DMS79 treated with DMSO at 0.1 percent for 48 hours (cell line): ENCODE data around the gene CAMK2N2.
A peak's percentile ranks its signal among the peaks of the same experiment; 100 is the strongest.
"Not testable (repeated sequence)": the region's sequence is repeated elsewhere in the genome, so short reads cannot be mapped to it uniquely, and the experiment has no call there.

Experiments
- DNase-seq: peaks from one replicate; lab custom pipeline; 2025; lab: John Stamatoyannopoulos, UW

Gene CAMK2N2

DNA sequence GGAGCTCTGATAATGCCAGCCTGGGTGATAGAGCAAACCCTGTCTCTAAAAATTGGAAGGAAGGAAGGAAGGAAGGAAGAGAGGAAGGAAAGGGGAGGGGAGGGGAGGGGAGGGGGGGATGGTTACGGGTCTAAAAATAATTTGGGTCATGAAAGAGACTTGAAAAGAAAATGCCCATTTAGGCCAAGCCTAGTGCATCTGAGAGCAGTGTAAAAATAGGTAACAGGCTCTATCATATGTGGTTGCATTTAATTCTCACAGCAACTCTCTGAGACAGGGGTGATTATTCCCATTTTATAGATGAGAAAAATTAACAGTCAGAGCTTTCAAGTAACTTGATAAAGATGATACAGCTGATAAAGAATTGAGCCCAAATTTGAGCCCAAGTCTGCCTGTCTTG is 10.9 kb upstream of the CAMK2N2 start:
- DNase-seq, result no peak

DNA sequence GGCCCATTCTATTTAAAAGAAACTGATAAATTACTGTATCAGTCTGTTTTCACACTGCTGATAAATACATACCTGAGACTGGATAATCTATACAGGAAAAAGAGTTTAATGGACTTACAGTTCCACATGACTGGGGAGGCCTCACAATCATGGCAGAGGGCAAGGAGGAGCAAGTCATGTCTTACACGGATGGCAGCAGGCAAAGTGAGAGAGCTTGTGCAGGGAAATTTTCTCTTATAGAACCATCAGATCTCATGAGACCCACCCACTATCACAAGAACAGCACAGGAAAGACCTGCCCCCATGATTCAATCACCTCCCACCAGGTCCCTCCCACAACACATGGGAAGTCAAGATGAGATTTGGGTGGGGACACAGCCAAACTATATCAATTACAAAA is 5.9 kb upstream of the CAMK2N2 start:
- not testable (repeated sequence) for DNase-seq

DNA sequence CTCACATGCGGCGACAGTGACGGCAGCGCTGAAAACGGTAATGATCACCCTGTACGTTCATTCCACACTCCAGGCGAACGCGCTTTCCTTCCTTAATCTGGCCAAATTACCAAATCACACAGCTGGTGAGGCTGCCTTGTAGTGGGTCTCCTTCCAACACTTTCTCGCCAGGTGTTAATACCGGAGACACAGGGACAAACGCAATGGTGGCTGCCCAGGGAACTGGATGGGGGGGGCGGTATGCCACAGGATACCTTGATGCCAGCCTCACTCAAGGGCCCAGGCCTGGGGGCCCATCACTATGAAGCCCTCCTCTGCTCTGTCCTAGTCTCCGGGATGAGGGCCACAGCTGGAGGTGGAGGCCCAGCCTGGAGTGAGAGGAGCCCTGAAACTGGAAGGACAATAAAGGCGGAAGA is 1.4 kb upstream of the CAMK2N2 start:
- DNase-seq, result no peak

DNA sequence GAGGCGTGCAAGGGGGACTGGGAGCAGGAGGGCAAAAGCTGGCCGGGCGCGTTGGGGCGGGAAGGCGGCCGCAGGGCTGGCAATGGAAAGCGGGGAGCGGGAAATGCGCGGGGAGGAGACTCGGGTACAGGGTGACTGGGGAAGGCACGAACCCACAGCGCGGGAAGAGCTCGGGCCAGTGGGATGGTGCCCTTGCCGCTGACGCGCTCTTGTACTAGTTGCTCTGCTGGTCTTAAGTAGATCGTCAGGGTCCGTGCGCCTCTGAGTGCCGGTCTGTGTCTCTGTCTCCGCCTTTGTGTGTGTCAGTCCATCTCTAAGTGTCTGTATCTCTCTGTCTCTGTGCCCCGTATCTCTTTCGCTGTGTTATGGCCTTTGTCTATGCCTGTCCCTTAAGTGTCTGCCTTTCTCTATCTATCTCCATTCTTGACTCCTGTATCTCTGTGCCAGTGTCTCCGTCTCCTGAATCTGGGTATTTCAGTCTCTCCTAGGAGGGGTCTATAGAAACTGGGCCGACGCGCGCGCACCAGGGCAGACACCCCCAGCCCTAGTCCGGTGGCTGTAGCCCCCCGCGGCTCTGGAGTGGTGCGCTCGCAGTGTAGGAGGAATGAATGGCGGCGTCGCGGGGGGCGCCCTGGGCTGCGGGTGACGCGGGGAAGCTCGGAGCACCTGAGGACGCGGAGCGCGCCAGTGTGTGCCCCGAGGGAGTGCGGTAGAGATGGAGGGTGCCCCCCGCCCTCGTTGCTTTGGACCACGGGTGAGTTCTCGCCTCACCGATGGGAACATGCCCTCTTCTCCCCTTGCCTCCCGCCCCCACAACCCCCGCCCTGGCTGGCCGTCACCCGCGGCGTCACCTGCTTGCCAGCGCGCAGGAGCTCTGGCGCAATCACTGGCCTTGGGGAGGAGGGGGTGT is 756 bp upstream of the CAMK2N2 start:
- DNase-seq, result peak; percentile 82

DNA sequence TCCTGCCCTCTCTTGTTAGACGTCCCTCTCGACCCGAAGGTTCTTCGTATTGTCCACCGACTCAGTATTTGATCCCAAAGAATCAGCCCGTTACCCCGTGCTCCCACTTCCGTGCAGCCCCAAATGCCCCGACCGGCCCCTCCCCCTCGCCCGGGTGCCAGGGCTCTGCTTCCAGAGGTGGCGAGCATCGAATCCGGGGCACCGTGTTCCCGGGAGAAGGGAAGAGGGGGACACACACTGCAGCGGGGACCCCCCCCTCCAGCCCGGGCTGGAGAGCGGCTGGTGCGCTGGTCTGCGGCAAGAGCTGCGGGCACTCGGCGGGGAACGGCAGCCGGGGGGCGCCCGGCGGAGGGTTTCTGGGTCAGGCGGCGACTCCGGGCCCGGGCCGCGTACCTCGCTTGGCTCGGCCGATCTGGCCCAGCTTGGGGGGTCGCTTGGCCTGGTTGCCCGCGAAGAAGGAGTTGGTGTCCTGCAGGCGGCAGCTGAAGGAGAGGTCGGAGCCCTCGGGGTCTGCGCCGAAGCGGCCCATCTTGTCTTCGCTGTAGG is 556 bp downstream of the CAMK2N2 start:
- no peak for DNase-seq

DNA sequence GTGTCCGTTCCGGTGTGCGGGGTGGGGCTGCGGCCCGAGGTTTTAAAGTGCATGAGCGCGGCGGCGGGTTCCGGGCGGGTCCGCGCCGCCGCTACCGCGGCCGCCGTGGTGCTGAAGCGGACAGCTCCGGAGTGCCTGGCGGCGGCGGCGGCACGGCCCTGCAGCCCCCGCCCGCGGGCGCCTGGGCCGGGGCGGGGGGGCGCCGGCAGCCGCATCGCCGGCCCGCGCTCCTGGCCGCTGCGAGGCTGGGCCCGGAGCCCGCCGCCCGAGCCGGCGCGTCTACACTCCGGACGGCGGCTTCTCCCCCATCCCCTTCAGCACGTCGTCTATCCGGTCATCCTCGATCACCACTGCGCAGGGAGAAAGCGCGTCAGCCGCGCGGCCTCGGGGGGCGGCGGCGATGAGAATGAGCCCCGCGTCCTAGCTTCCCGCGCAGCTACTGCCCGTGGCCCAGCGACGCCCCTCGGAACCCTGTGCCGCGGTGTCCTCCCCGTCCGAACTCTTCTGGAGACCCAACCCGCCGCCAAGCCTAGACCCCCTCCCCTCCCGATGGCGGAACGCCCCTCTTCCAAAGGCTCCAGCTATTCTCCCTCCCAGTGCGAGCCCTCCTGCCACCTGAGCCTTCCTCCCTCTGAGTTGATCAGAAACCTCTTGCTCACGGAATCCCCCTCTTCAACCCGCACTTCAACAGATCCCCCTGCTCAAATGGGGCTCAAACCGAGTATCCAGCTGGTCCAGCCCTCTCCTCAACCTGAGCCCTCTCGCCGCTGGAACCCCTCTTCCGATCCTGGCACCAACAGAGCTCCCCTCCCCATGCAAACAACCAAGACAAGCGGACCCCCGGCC is 1.3 kb downstream of the CAMK2N2 start:
- peak; percentile 24 for DNase-seq

DNA sequence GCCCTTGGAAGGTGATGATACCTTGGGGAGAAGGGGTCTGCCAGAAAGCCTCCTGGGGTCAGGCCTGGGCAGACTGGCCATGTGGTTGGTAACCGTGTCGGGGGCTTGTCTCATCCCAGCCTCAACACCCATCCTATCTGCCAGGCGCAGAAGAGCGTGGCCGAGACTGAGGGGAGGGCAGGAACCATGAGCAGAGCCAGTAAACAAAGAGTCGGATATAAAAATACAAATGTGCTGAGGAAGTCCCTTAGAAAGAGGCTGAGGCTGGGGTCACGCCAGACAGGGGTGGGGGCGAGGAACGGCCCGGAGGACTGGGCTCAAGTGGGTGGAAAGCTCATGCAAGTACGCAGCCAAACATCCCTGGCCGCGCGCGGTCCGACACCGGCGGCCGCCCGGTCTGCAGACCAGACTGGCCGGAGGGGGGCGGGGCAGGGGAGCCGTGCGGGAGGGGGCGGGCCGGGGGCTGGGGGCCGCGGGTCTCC is 1.9 kb downstream of the CAMK2N2 start:
- peak; percentile 9 for DNase-seq

DNA sequence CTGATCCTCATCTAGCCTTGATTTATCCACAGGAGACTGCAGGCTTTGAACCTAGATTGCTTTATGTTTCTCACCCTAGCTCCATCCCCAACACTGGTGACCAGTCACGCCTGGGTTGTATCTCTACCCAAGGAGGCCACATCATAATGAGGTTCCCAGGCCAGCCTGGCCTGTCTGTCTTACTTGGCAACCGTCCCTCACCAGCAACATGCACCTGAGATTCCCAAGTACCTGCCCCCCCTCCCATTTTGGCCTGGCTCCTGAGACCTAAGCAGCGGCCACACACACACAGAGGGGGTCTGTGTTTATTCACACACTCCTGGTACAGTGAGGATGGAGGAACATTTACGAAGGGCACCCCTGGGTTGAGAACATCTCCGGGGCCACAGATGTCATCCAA is 2.4 kb downstream of the CAMK2N2 start:
- no peak for DNase-seq

DNA sequence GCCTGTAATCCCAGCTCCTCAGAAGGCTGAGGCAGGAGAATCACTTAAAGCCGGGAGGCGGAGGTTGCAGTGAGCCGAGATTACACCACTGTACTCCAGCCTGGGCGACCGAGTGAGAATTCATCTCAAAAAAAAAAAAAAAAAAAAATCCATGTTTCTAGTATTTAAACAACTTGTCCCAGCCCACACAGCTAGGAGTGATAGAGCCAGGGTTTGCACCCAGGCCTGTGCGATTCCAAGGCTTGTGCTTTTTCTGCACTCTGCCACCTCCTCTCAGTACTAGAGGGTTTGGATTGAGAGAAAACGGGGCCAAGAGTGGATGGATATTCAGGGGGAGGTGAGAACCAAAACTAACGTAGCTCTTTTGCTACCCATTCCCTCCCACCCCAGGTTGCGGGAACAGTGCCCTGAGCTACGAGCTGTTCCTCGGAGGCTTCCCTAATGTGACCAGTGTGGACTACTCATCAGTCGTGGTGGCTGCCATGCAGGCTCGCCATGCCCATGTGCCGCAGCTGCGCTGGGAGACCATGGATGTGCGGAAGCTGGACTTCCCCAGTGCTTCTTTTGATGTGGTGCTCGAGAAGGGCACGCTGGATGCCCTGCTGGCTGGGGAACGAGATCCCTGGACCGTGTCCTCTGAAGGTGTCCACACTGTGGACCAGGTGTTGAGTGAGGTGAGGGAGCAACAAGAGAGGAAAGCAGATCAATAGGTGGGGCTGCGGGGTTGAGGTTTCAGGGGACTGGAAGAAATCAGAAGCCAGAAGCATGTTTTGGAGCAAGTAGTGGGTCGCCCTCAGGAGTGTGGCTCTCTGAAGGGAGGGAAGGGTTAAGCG is 4.1 kb downstream of the CAMK2N2 start:
- DNase-seq, result no peak

DNA sequence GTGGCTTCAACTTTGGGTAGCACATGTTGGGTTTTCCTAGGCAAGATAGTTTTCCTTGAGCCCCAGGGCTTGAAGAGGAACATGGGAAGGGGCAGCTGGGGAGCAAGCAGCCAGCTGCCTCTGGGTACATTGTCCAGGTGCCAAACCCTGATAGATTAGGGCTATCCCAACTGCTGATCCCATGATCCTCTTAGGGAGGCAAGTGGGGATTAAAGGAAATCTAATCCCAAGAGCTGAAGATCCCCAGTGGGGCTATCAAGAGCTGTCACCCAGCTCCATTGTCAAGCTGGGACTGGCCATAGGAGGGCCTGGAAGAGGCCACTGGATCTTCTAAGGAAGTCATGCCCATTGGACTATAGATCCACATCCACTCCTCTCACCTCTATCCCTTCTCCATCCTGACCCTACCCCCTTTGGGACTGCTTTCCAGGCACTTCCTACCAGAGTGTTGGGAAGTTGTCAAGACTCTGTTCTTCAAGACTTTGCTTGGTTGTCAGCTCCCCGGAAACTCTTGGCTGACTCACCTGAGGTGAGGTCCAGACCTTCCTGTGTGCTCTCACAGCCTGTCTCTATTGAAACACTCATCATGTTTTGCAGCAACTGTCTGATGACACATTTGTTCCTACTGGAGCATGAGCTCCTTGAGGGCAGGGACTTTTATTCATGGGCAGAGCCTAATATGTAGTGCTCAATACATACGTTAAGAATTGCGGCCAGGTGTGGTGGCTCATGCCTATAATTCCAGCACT is 5.9 kb downstream of the CAMK2N2 start:
- DNase-seq, result no peak

DNA sequence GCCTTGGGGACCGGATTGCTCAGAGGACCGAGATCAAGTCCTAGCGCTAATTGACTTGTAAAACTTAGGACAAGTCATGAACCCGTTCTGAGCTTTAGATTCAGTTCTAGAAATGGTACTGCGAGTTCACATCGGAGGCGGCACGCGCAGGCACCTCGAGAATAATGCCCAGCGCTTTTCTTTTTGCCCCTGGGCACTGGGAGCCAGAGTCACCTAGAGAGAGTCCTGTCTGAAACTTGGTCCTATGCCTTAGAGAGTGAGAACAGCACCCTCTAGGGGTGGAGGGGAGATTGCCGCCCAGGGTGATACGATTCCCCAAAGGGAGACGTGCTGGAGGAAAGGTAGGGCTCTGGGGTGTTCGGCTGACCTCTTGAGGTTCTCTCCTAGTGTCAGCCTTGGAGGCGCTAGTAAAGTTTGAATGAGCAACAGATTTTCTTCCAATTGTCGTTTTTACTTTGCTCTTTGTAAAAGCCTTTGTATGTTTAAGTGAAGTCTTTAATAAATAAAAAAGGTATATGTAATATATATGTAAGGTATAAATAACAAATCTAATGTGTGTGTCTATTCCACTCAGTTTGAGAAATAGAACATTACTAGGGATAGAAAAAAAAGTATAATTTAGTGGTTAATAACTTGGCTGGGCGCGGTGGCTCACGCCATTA is 11.1 kb downstream of the CAMK2N2 start:
- peak; percentile 96 for DNase-seq

DNA sequence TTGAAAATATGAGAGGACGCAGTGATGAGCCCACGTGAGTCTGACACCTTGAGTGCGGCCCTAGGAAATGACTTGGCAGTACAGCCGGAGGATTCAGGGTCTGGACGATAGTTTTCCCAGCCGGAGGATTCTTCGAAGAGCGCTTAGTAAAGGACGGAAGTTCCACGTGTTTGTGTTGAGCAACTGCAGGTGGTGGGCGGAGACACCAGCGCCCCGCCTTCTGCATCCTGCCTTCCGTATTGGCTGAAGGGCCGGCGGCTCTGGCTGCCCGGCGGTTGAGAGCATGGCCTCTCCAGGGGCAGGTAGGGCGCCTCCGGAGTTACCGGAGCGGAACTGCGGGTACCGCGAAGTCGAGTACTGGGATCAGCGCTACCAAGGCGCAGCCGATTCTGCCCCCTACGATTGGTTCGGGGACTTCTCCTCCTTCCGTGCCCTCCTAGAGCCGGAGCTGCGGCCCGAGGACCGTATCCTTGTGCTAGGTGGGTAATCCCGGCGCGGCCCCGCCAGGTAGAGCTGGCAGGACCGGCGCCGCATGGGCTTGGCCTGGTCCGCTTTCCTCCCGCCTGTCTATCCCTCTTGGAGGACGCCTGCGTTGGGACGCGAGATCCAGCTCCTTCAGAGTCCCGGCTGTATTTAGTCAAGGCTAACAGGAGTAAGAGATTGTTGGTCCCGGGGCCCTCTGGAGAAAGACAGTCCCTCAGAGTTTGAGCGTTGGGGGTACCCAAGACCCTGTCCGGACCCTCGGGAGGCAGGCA is 11.8 kb downstream of the CAMK2N2 start, which contains the start of gene EEF1AKMT4:
TSS of gene EEF1AKMT4 (plus strand) at position 261 of the 755 bp plus-strand sequence. CDS start at position 284, 23 bp downstream.
- DNase-seq, result peak; percentile 97

DNA sequence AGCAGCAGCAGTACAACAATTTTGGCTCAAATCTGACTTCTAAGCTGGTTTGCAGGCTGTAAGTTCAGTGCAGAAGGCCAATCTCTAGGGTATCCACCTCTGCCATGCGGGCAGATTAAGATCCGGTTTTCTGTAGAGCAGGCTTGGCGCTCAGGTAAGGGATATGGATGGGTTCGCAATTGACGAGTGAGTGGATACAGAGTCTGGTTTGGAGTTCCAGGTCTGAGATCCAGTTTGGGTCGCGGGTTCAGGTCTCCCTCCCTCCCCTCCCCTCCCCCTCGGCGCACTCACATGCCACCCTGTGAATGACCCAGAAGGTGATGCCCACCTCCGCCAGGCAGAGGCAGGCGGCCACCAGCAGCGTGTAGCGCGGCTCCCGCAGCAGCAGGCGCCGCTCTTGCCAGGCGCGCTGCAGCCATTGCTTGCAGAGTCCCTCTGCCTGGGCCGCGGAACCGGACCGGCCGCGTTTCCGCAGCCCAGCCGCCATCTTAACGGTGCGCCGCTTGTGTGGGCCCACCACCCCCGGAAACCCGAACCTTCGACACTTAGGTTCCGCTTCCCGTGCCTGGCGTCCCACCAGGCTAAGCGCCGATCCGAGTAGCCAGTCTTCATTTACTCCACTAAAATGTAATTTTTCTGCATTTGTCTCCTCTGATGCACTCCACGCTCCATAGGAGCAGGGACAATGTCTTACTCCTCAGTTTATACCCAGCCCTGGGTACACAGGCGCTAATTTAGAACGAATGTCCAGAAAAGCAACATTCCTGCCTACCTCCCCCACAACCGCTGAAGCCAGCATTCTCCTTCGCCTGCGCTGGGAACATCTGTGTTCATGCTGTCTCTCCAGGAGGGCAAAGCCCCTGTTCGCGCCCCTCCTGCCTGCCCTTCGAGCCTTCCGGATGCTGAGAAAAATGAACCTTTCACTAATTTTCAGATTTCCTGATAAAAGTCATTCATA is 12.6 kb downstream of the CAMK2N2 start, which contains the start of gene ALG3:
TSS of gene ALG3 (minus strand) at position 509 of the 958 bp plus-strand sequence. CDS start at position 487, 22 bp downstream.
- DNase-seq, result peak; percentile 77

DNA sequence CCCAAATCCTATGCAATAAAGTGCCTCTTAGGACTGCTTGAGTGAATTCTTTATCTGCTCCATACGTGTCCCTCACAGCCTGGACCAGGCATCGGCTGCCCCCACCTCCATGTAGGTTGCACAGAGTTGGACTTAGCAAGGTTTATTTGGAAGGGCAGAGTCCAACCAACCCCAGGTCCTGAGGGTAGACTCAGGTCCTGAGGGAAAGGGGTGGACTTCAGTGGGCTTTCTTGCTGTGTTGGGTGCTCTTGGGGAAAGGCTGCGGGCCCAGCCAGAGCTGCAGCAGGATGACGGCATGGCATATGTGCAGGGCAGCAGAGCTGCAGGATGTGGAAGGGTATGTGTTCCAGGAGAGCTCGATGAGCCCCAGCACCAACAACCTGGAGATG is 19.1 kb downstream of the CAMK2N2 start:
- no peak for DNase-seq

DNA sequence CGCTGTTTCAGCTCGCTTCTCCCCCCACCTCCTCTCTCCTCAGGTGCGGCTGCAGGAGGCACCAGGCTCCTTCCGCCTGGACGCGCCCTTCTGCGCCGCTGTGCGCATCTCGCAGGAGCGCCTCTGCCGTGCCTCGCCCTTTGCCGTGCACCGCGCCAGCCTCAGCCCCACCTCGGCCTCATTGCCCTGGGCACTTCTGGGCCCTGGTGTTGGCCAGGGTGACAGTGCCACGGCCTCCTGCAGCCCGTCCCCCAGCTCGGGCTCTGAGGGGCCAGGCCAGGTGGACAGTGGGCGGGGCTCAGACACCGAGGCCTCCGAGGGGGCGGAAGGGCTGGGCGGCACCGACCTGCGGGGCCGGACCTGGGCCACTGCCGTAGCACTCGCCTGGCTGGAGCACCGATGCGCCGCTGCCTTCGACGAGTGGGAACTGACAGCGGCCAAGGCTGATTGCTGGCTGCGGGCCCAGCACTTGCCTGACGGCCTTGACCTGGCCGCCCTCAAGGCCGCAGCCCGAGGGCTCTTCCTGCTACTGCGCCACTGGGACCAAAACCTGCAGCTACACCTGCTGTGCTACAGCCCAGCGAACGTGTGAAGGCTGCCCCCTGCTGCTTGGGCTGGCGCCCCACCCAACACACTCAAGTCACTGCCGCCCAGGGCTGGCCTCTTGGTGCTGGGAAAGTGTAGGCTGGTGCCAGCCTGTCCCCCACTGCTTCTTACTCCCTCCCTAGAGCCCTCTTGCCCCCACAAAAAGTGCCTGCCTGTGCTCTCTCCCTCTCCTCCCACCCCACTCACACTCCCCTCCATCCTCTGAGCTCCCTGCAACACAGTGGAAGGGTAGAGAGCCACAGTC is 19.7 kb downstream of the CAMK2N2 start:
- peak; percentile 53 for DNase-seq

DNA sequence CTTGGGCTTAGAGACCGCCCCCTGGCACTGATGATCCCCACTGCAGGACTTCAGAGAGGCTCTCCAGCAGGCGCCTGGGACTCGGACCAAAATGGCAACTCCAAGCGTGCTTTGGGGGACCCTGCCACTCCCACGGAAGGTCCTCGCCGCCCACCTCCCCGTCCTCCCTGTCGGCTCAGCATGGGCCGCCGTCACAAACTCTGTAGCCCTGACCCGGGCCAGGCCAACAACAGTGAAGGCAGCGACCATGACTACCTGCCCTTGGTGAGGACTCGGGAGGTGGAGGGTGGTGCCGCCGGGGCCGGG is 20.3 kb downstream of the CAMK2N2 start:
- no peak for DNase-seq

DNA sequence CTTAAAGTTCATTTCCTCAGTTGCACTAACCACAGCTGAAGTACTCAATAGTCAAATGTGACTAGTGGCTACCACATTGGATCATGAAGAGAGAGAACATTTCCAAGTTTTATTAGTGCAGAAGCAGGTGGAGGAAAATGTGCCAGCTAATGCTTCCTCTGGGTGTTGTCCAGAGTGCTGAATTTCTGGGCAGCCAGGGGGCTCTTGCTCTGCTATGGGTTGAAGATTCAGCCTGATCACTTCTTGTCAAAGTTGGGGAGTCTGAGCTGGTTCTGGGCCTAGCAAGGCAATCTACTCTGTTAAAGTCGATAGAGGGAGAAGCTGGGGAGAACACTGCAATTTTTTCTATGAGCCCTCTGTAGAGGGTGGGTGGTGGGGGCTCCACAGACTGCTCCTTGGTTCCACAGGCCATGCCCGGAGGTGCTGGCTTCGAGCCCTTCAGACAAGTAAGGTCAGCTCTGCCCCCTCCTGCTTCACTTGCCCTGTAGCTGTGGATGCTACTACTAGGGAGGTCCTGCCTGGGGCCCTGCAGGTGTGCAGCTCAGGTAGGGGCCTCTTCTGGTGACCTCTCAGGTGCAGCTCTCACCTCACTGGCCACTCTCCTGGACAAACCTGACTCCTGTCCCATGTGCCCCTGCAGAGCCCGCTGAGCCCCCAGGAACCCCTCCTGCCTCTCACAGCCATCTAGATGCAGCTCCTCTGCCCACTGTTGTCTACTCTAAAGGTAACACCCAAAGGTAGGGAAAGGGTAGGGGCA is 20.8 kb downstream of the CAMK2N2 start:
- DNase-seq, result no peak
